ENCODE results near the gene ENOX1. TPM values are rescaled to one million over a fixed set of nuclear protein-coding genes. Genes with fewer than 3 reads are reported as not detected.

The ENOX1 gene
- total and polyA plus RNA-seq, 9 of the 15 experiments (the other 6 are each of a cell fraction or from before 2014, with no cell fraction given), result not detected

GRCh38 chr13:43270130-43270830, 516.5 kb downstream of the ENOX1 start (continued):
- no peak for TF ChIP-seq ZMIZ1 (IDR thresholded peaks at IDR 0.05; ENCODE audit: low read depth in 2 of 2, low read length in 2 of 2)

GRCh38 chr13:43269037-43269481, 517.7 kb downstream of the ENOX1 start:
- Histone ChIP-seq H3K9ac (ENCODE audit: insufficient read depth in 1 of 2, low read depth in 2 of 2, low read length in 2 of 2) (no peak overlapping the region), H3K27ac (ENCODE audit: extremely low read depth, low read depth, low read length) (no peak overlapping the region), H2AFZ (ENCODE audit: low read depth, low read length) (no peak overlapping the region), H3K27me3 (ENCODE audit: control insufficient read depth in 2 of 2, insufficient read depth in 2 of 2, low read length in 2 of 2) (no peaks in the 10 kb centered on the region), H3K9me1 (ENCODE audit: control insufficient read depth, insufficient read depth, low read length) (no peaks in the 10 kb centered on the region), H3K9me3 (replicated peaks; ENCODE audit: control insufficient read depth, insufficient read depth, low read depth, low read length) (no peaks in the 10 kb centered on the region), H3K4me3 (no peak overlapping the region), H3K36me3 (ENCODE audit: control insufficient read depth, insufficient read depth, low read length) (no peaks in the 10 kb centered on the region), H3K4me1 (replicated peaks in 1 of 2; ENCODE audit: control insufficient read depth in 2 of 2, insufficient read depth in 2 of 2, low read length in 2 of 2) (no peaks in the 10 kb centered on the region), H4K20me1 (replicated peaks; ENCODE audit: control insufficient read depth, insufficient read depth, low read length) (no peaks in the 10 kb centered on the region), H3K4me2 (ENCODE audit: insufficient read depth, low read length) (no peak overlapping the region), H3K79me2 (ENCODE audit: control insufficient read depth, insufficient read depth, low read length) (no peaks in the 10 kb centered on the region)
- DNase-seq (ENCODE audit: extremely low read depth in 1 of 4, low spot score in 3 of 4), result no peak
- 0% methylated on average over 5 of the region's 5 CpGs for WGBS (ENCODE audit: insufficient coverage, low coverage, missing lambda C conversion rate)
- in situ Hi-C loops (cut with MboI) (no loop called here), intact Hi-C loops (cut with micrococcal nuclease) (no loop called here)
- no peak for TF ChIP-seq NR2F6 (CRISPR knock-in tag; IDR thresholded peaks at IDR 0.05)
- TF ChIP-seq CC2D1A (IDR thresholded peaks at IDR 0.05), result no peak
- TF ChIP-seq BACH1 (tag; IDR thresholded peaks at IDR 0.05), result no peak
- ChIA-PET CTCF (ENCODE audit: low intra/inter-chr PET ratio) (no interaction called here), POLR2A (no interaction called here)
- no peak for ATAC-seq
- FAIRE-seq, result no peak
- no TSS peak for BruUV-seq (replicated peaks)
